Right cardiac atrium (tissue), 5 donors: ENCODE measurements around the gene HOXC5. TPM values are rescaled to one million over a fixed set of nuclear protein-coding genes. Genes with fewer than 3 reads are reported as not detected.

Experiments
- ATAC-seq, 2 donors: fragments of 200-7000 bp; cut with Tn5 transposase; one replicate each; pipeline versions ENCODE4 v1.8.0 to v1.9.1; 2020; ENCODE audit warnings: moderate library complexity in 2 of 2, mild to moderate bottlenecking in 1 of 2
- DNase-seq, 3 donors: peaks; one replicate each; pipeline ENCODE4 v3.0.0-alpha.2; 2020
- H3K27ac ChIP-seq: one replicate; pipeline ENCODE4 v1.5.1; 2013; ENCODE audit warnings: mild to moderate bottlenecking, low read length, control low read depth, moderate library complexity
- H3K27me3 ChIP-seq: one replicate; pipeline ENCODE4 v1.6.1; 2013; ENCODE audit not compliant: control insufficient read depth, insufficient read depth
- H3K4me1 ChIP-seq: one replicate; pipeline ENCODE4 v1.6.1; 2013; ENCODE audit warnings: low read length; ENCODE audit not compliant: control insufficient read depth, insufficient read depth
- H3K4me3 ChIP-seq: one replicate; pipeline ENCODE4 v1.5.1; 2013; ENCODE audit warnings: low read length, control low read depth
- H3K9me3 ChIP-seq: one replicate; pipeline ENCODE4 v1.6.1; 2013; ENCODE audit warnings: low read length; ENCODE audit not compliant: control insufficient read depth
- WGBS: extraction: QIAGEN DNeasy Blood & Tissue Kit; methylation state at CpG from one replicate; pipeline ENCODE4 v1.1.7; 2013; 5-methylcytosine and 5-hydroxymethylcytosine counted together
- intact Hi-C, 4 donors: fragments of 100-400 bp; cut with DNase I; formaldehyde crosslinking; loops; one replicate each; pipeline versions ENCODE4 v1.11.0 to v1.14.0; 2022 to 2023
- polyA plus RNA-seq: library from polyadenylated mRNA; stranded (reverse); fragments of 200-250 nt; gene quantifications from one replicate; pipeline ENCODE4 v1.2.3, GENCODE V29; 2013
- total RNA-seq, 4 donors: library from RNA; stranded (reverse); fragmentation: NEBNext Ultra II Directional; extraction: Animal tissue kit (Norgen Biotek cat#: 25700); gene quantifications; one replicate each; pipeline ENCODE4 v1.2.1, GENCODE V29; 2021
- donor health status: healthy with polysubstance abuse.
- donor health status: DM: no; HTN: yes; CAD: no.
- donor health status: DM: no; HTN: no; CAD: no.
- donor health status: DM: no; HTN: yes; CAD: no; lungs with severe emphysema.
- donor health status: DM: yes; HTN: yes; CAD: no.

HOXC5 gene
- total and polyA plus RNA-seq, 5 donors = 0.11 TPM; not detected in 4

- DNase-seq (no peak), ATAC-seq (no peak)
- H3K4me3 ChIP-seq = no peak overlapping the region
- no peaks in the 10 kb centered on the region for H3K9me3 ChIP-seq
- no peaks in the 10 kb centered on the region for H3K27me3 ChIP-seq
- H3K27ac ChIP-seq = no peak overlapping the region
- H3K4me1 ChIP-seq = peaks cover 1% of the 10 kb centered on the region
- intact Hi-C loops = no loop called here
- 31% methylated on average over 17 of the region's 17 CpGs for WGBS
These were observed 8.7 kb upstream of the HOXC5 start for GRCh38 chr12:54024127-54024526.

DNA sequence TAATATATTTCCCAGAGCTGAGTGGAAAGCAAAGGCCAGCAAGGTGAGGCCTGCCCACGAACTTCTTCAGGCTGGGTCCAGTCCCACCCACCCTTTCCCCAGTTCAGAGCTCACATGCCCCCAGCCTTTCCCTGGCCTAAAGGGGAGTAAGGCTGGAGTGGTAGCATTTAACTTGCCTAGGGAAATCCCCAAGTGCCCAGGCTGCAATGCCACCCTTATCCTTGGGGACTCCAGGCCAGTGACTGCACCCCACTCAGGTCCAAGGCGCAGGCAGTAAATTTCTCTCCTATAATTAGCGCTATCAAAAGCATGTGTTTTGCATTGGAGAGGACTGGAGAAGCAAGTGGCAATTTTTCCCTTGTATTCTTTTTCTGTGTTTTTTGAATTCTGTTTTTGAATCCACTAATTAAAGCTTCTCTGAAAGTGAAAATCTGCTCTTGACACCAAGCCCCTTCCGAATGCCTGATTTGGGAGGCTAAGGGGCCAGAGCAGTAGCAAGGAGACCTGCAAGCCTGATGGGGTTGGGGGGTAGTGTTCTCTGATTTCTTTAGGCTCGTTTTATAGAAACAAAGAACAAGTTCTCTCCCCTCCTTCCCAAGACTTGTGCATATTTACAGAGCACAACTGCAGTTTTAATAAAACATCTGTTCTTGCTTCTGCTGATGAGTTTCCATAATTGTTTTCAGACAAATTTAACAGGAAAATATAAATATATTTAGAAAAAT lies 8.1 kb upstream of the HOXC5 start:
- WGBS = 36% methylated on average over 5 of the region's 5 CpGs
- Histone ChIP-seq H3K27ac (no peak overlapping the region), H3K9me3 (no peaks in the 10 kb centered on the region), H3K4me1 (peaks cover 1% of the 10 kb centered on the region), H3K4me3 (no peak overlapping the region), H3K27me3 (no peaks in the 10 kb centered on the region)
- no peak for ATAC-seq
- intact Hi-C loops = no loop called here
- DNase-seq = no peak

GRCh38 chr12:54025499-54026405 lies 7.1 kb upstream of the HOXC5 start:
- H3K4me1 ChIP-seq = peaks cover 1% of the 10 kb centered on the region
- 21% methylated on average over 7 of the region's 7 CpGs for WGBS
- no peak overlapping the region for H3K4me3 ChIP-seq
- ATAC-seq (no peak), DNase-seq (no peak)
- H3K9me3 ChIP-seq = no peaks in the 10 kb centered on the region
- no peaks in the 10 kb centered on the region for H3K27me3 ChIP-seq
- H3K27ac ChIP-seq = no peak overlapping the region
- intact Hi-C loops = no loop called here

- Histone ChIP-seq H3K9me3 (no peaks in the 10 kb centered on the region), H3K4me1 (peaks cover 1% of the 10 kb centered on the region), H3K27me3 (no peaks in the 10 kb centered on the region), H3K27ac (no peak overlapping the region), H3K4me3 (no peak overlapping the region)
- no peak for ATAC-seq
- WGBS = 16% methylated on average over 22 of the region's 22 CpGs
- intact Hi-C loops = no loop called here
- no peak for DNase-seq
These were observed 6.0 kb upstream of the HOXC5 start for GRCh38 chr12:54026640-54027441.

GRCh38 chr12:54027442-54027786 lies 5.4 kb upstream of the HOXC5 start:
- H3K4me1 ChIP-seq = peaks cover 1% of the 10 kb centered on the region
- DNase-seq (no peak), ATAC-seq (no peak)
- no peak overlapping the region for H3K27ac ChIP-seq
- no peaks in the 10 kb centered on the region for H3K27me3 ChIP-seq
- no peaks in the 10 kb centered on the region for H3K9me3 ChIP-seq
- 44% methylated on average over 3 of the region's 3 CpGs for WGBS
- no peak overlapping the region for H3K4me3 ChIP-seq
- intact Hi-C loops = no loop called here

DNA sequence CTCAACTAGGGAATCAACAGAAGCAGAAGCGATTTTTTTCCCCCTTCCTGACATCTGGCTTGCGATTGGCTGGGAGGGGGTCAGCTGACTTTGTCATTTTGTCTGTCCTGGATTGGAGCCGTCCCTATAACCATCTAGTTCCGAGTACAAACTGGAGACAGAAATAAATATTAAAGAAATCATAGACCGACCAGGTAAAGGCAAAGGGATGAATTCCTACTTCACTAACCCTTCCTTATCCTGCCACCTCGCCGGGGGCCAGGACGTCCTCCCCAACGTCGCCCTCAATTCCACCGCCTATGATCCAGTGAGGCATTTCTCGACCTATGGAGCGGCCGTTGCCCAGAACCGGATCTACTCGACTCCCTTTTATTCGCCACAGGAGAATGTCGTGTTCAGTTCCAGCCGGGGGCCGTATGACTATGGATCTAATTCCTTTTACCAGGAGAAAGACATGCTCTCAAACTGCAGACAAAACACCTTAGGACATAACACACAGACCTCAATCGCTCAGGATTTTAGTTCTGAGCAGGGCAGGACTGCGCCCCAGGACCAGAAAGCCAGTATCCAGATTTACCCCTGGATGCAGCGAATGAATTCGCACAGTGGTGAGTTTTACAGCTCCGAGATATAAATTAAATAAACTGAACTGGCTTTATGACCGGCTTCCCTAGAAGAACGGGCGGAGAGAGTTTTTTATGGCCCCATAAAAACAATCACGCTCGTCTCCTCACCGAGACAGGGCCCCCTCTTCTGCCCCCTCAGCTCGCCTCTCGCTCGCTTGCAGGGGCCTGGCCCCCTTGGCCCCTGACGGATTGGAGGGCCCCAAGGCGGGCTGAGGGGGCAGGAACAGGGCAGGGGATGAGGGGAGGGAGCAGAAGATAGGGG lies 4.3 kb upstream of the HOXC5 start, which contains the start of gene HOXC6:
Gene HOXC6, plus strand, starts transcription at position 127 of the 888 bp plus-strand sequence. Its CDS starts 82 bp downstream, at position 209.
- Histone ChIP-seq H3K9me3 (no peaks in the 10 kb centered on the region), H3K4me3 (peak within 1 kb of the TSS; percentile 26), H3K27me3 (no peaks in the 10 kb centered on the region), H3K27ac (no peak within 1 kb of the TSS), H3K4me1 (peaks cover 4% of the 10 kb centered on the region)
- intact Hi-C loops = no loop called here
- DNase-seq (no peak), ATAC-seq (no peak)
- 6% methylated on average over 36 of the region's 36 CpGs for WGBS

GRCh38 chr12:54029529-54030441 lies 3.1 kb upstream of the HOXC5 start:
- Histone ChIP-seq H3K4me3 (peak overlapping the region; percentile 26), H3K27ac (no peak overlapping the region), H3K9me3 (no peaks in the 10 kb centered on the region), H3K27me3 (no peaks in the 10 kb centered on the region), H3K4me1 (peaks cover 4% of the 10 kb centered on the region)
- ATAC-seq = no peak
- intact Hi-C loops = loop anchor here in 1 of 4 donors (10.0 kb wide), 1 partner anchor 165 kb away; no protein-coding TSS in a partner anchor
- WGBS = 26% methylated on average over 53 of the region's 53 CpGs
- no peak for DNase-seq

DNA sequence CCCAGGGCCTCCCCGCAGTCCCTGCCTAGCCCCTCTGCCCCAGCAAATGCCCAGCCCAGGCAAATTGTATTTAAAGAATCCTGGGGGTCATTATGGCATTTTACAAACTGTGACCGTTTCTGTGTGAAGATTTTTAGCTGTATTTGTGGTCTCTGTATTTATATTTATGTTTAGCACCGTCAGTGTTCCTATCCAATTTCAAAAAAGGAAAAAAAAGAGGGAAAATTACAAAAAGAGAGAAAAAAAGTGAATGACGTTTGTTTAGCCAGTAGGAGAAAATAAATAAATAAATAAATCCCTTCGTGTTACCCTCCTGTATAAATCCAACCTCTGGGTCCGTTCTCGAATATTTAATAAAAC lies 2.4 kb upstream of the HOXC5 start:
- H3K27me3 ChIP-seq = no peaks in the 10 kb centered on the region
- ATAC-seq = no peak

GRCh38 chr12:54030889-54031471 lies 1.9 kb upstream of the HOXC5 start:
- peaks cover 4% of the 10 kb centered on the region for H3K4me1 ChIP-seq
- H3K27me3 ChIP-seq = no peaks in the 10 kb centered on the region
- 9% methylated on average over 46 of the region's 46 CpGs for WGBS
- no peak overlapping the region for H3K27ac ChIP-seq
- no peaks in the 10 kb centered on the region for H3K9me3 ChIP-seq
- H3K4me3 ChIP-seq = peak overlapping the region; percentile 2
- intact Hi-C loops = loop anchor here in 1 of 4 donors (10.0 kb wide), 1 partner anchor 164 kb away; no protein-coding TSS in a partner anchor
- DNase-seq (peak in 1 of 3 donors; percentile 72), ATAC-seq (peak in 1 of 2 donors; percentile 20)

More for the DNA sequence above, 2.4 kb upstream of the HOXC5 start:
- no peak overlapping the region for H3K4me3 ChIP-seq
- H3K9me3 ChIP-seq = no peaks in the 10 kb centered on the region
- 42% methylated on average over 7 of the region's 7 CpGs for WGBS
- intact Hi-C loops = loop anchor here in 1 of 4 donors (10.0 kb wide), 1 partner anchor 164 kb away; no protein-coding TSS in a partner anchor
- peaks cover 4% of the 10 kb centered on the region for H3K4me1 ChIP-seq
- no peak for DNase-seq
- no peak overlapping the region for H3K27ac ChIP-seq
